Smooth muscle cell (in vitro differentiated cells): ENCODE measurements around the gene SPRY4. TPM values are rescaled to one million over a fixed set of nuclear protein-coding genes. Genes with fewer than 3 reads are reported as not detected.

Source experiments
- DNase-seq: peaks from one replicate; lab custom pipeline; 2025; ENCODE audit not compliant: unreplicated experiment; lab: John Stamatoyannopoulos, UW
- H2AFZ ChIP-seq: fragments of 200-600 bp; sonication (generic); 2 replicates; pipeline ENCODE4 v1.6.0; 2016; ENCODE audit warnings: antibody characterized with exemption, low read depth, mild to moderate bottlenecking
- H3F3A ChIP-seq: fragments of 200-600 bp; sonication (generic); 2 replicates; pipeline ENCODE4 v1.6.0; 2017; ENCODE audit warnings: antibody characterized with exemption, low read depth
- H3K27ac ChIP-seq: fragments of 200-600 bp; sonication (generic); 2 replicates; pipeline ENCODE4 v1.5.1; 2016; ENCODE audit warnings: low read depth, mild to moderate bottlenecking
- H3K27me3 ChIP-seq: fragments of 200-600 bp; sonication (generic); 2 replicates; pipeline ENCODE4 v1.6.1; 2016; ENCODE audit warnings: low read depth, mild to moderate bottlenecking
- H3K36me3 ChIP-seq: fragments of 200-600 bp; sonication (generic); 2 replicates; pipeline ENCODE4 v1.5.1; 2016; ENCODE audit warnings: low read depth
- H3K4me1 ChIP-seq: fragments of 200-600 bp; sonication (generic); 2 replicates; pipeline ENCODE4 v1.5.1; 2016; ENCODE audit warnings: low read depth
- H3K4me2 ChIP-seq: fragments of 200-600 bp; sonication (generic); 2 replicates; pipeline ENCODE4 v1.6.0; 2016; ENCODE audit warnings: mild to moderate bottlenecking
- H3K4me3 ChIP-seq: fragments of 200-600 bp; sonication (generic); 2 replicates; pipeline ENCODE4 v1.5.1; 2016; ENCODE audit warnings: mild to moderate bottlenecking
- H3K79me2 ChIP-seq: fragments of 200-600 bp; sonication (generic); 2 replicates; pipeline ENCODE4 v1.6.0; 2016; ENCODE audit warnings: low read depth, mild to moderate bottlenecking
- H3K9ac ChIP-seq: fragments of 200-600 bp; sonication (generic); 2 replicates; pipeline ENCODE4 v1.6.0; 2016; ENCODE audit warnings: low read depth
- H3K9me3 ChIP-seq: fragments of 200-600 bp; sonication (generic); replicated peaks from 2 replicates; pipeline ENCODE4 v1.5.1; 2016; ENCODE audit warnings: low read depth
- H4K20me1 ChIP-seq: fragments of 200-600 bp; sonication (generic); 2 replicates; pipeline ENCODE4 v1.6.0; 2016; ENCODE audit warnings: low read depth
- WGBS: methylation state at CpG from one replicate; pipeline ENCODE4 v1.1.7; 2016; ENCODE audit warnings: low lambda C conversion rate; 5-methylcytosine and 5-hydroxymethylcytosine counted together
- polyA plus RNA-seq: library from polyadenylated mRNA; unstranded; fragments of >200 nt; fragmentation: Nextera tagmentation; extraction: Ambion mirVana; gene quantifications from 2 replicates; pipeline ENCODE4 v1.2.1, GENCODE V29; 2016
- total RNA-seq: library from RNA; depleted of rRNA; stranded (reverse); fragments of >200 nt; gene quantifications from 2 replicates; pipeline ENCODE4 v1.2.3, GENCODE V29; 2014
- TF ChIP-seq, protein P1 (sequence below): fragments of 200-600 bp; sonication (generic); IDR thresholded peaks from 2 replicates; pipeline ENCODE4 v1.5.1; 2017; ENCODE audit warnings: borderline replicate concordance, mild to moderate bottlenecking, antibody characterized with exemption; ENCODE audit not compliant: insufficient read depth, poor library complexity, severe bottlenecking

Gene SPRY4
- total and polyA plus RNA-seq, 2 experiments from 2014 or later, result 49.3 to 74.2 TPM

- H3K36me3 ChIP-seq, result no peaks in the 10 kb centered on the region
- peak overlapping the region; percentile 90 for H3K4me3 ChIP-seq
- H3K4me2 ChIP-seq, result peak overlapping the region; percentile 97
- H2AFZ ChIP-seq, result no peak overlapping the region
- peaks cover 94% of the 10 kb centered on the region for H3K79me2 ChIP-seq
- H3K27ac ChIP-seq, result peak overlapping the region; percentile 65
- H3K4me1 ChIP-seq, result peaks cover 42% of the 10 kb centered on the region
- H3F3A ChIP-seq, result peaks cover 43% of the 10 kb centered on the region
- 6% methylated on average over 4 of the region's 4 CpGs for WGBS
- TF ChIP-seq, protein P1, sequence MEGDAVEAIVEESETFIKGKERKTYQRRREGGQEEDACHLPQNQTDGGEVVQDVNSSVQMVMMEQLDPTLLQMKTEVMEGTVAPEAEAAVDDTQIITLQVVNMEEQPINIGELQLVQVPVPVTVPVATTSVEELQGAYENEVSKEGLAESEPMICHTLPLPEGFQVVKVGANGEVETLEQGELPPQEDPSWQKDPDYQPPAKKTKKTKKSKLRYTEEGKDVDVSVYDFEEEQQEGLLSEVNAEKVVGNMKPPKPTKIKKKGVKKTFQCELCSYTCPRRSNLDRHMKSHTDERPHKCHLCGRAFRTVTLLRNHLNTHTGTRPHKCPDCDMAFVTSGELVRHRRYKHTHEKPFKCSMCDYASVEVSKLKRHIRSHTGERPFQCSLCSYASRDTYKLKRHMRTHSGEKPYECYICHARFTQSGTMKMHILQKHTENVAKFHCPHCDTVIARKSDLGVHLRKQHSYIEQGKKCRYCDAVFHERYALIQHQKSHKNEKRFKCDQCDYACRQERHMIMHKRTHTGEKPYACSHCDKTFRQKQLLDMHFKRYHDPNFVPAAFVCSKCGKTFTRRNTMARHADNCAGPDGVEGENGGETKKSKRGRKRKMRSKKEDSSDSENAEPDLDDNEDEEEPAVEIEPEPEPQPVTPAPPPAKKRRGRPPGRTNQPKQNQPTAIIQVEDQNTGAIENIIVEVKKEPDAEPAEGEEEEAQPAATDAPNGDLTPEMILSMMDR, result no peak
- no peaks in the 10 kb centered on the region for H3K9me3 ChIP-seq
- DNase-seq, result no peak
- no peaks in the 10 kb centered on the region for H3K27me3 ChIP-seq
- peaks cover 94% of the 10 kb centered on the region for H4K20me1 ChIP-seq
- peak overlapping the region; percentile 41 for H3K9ac ChIP-seq
Measured at GRCh38 chr5:142320430-142320738, 4.4 kb downstream of the SPRY4 start.

DNA sequence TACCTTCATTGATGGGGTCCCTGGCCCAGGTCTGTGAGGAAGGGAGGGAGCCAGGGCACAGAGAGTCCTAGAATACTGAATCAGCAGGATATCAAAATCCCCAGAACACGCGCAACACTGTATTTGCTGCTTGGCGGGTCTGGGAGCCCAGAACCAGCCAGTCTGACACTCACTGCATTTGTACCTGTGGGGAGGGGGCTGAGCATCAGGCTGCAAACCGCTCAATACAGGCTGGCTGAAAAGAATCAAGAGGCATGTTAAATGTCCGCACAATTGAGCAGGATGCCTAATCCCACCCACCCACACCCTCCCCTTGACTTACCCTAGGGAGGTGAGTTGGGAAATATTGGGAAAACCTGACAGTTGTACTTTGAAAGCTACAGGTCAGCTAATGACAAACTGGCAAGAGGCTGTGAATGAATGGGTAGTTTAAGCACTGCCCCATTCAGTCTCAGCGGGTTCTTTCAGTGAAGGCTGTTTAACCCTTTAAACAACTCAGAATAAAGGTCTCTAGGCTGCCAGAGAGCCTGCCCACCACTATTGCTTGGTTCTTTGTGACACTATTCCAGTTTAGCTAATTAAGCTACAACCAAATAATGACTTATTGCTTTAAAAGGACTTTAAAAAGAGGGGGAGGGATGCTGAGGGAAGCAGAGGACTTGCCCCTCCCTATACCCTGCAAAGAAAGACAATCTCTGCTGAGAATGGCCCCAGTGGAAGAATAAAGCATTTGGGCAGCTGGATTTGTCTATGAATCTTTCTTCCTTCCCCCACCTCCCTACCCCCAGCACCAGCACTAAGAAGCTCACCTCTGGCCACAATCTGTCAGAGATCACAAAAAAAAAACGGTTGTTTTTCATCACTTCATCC is 5.0 kb downstream of the SPRY4 start:
- 38% methylated on average over 7 of the region's 7 CpGs for WGBS
- Histone ChIP-seq H3K36me3 (no peaks in the 10 kb centered on the region), H4K20me1 (peaks cover 100% of the 10 kb centered on the region), H3K4me1 (peaks cover 42% of the 10 kb centered on the region), H3K4me2 (peak overlapping the region; percentile 97), H3K79me2 (peaks cover 100% of the 10 kb centered on the region), H3K27me3 (no peaks in the 10 kb centered on the region), H3K9ac (peak overlapping the region; percentile 41), H3K9me3 (no peaks in the 10 kb centered on the region), H3K27ac (peak overlapping the region; percentile 65), H3K4me3 (peak overlapping the region; percentile 90), H3F3A (peaks cover 44% of the 10 kb centered on the region), H2AFZ (no peak overlapping the region)
- no peak for DNase-seq
- TF ChIP-seq, protein P1, result no peak

GRCh38 chr5:142319105-142319504 is 5.7 kb downstream of the SPRY4 start:
- DNase-seq, result no peak
- H3K4me1 ChIP-seq, result peaks cover 42% of the 10 kb centered on the region
- H3K9me3 ChIP-seq, result no peaks in the 10 kb centered on the region
- H3K27me3 ChIP-seq, result no peaks in the 10 kb centered on the region
- H3K27ac ChIP-seq, result peak overlapping the region; percentile 65
- H3K36me3 ChIP-seq, result no peaks in the 10 kb centered on the region
- H3K4me3 ChIP-seq, result peak overlapping the region; percentile 90
- H3F3A ChIP-seq, result peaks cover 44% of the 10 kb centered on the region
- H2AFZ ChIP-seq, result no peak overlapping the region
- peaks cover 100% of the 10 kb centered on the region for H3K79me2 ChIP-seq
- peaks cover 100% of the 10 kb centered on the region for H4K20me1 ChIP-seq
- H3K4me2 ChIP-seq, result peak overlapping the region; percentile 97
- WGBS, result 54% methylated on average over 2 of the region's 2 CpGs
- peak overlapping the region; percentile 7 for H3K9ac ChIP-seq
- TF ChIP-seq, protein P1, result no peak
